Neural cell (in vitro differentiated cells): Measurements from ENCODE around the gene CGB7. TPM values are rescaled to one million over a fixed set of nuclear protein-coding genes. Genes with fewer than 3 reads are reported as not detected.

Experiments used
- H2AFZ ChIP-seq: fragments of 200-600, 300-800 bp; sonication (generic), shearing (Covaris generic); 2 replicates; pipeline ENCODE4 v1.6.0; 2014; ENCODE audit warnings: low read depth, mild to moderate bottlenecking, antibody characterized with exemption, low read length, moderate library complexity
- H3F3A ChIP-seq: fragments of 200-600 bp; shearing (Covaris generic); 2 replicates; pipeline ENCODE4 v1.6.1; 2016; ENCODE audit warnings: mild to moderate bottlenecking, moderate library complexity, mixed read lengths, antibody characterized with exemption, low read length; ENCODE audit not compliant: insufficient read depth, poor library complexity, severe bottlenecking
- H3K27ac ChIP-seq: fragments of 200-600, 300-800 bp; sonication (generic), shearing (Covaris generic); 2 replicates; pipeline ENCODE4 v1.5.1; 2014; ENCODE audit warnings: mild to moderate bottlenecking, low read length, moderate library complexity
- H3K27me3 ChIP-seq: fragments of 300-800, 200-600 bp; sonication (generic), shearing (Covaris generic); 2 replicates; pipeline ENCODE4 v1.6.0; 2014; ENCODE audit warnings: mild to moderate bottlenecking, low read depth, low read length, moderate library complexity; ENCODE audit not compliant: insufficient read depth
- H3K36me3 ChIP-seq: fragments of 300-800, 200-600 bp; sonication (generic), shearing (Covaris generic); 2 replicates; pipeline ENCODE4 v1.5.1; 2014; ENCODE audit warnings: mild to moderate bottlenecking, antibody characterized with exemption, low read length, moderate library complexity; ENCODE audit not compliant: insufficient read depth
- H3K4me2 ChIP-seq: fragments of 300-800, 200-600 bp; sonication (generic), shearing (Covaris generic); 2 replicates; pipeline ENCODE4 v1.6.0; 2014; ENCODE audit warnings: mild to moderate bottlenecking, low read length
- H3K4me3 ChIP-seq: fragments of 300-800, 200-600 bp; sonication (generic), shearing (Covaris generic); 2 replicates; pipeline ENCODE4 v1.5.1; 2014; ENCODE audit warnings: mild to moderate bottlenecking, low read length, moderate library complexity
- H3K79me2 ChIP-seq: fragments of 200-600 bp; shearing (Covaris generic); replicated peaks from 2 replicates; pipeline ENCODE4 v1.6.0; 2014; ENCODE audit warnings: mild to moderate bottlenecking, low read length, moderate library complexity; ENCODE audit not compliant: insufficient read depth
- H3K9ac ChIP-seq: fragments of 300-800, 200-600 bp; sonication (generic), shearing (Covaris generic); 2 replicates; pipeline ENCODE4 v1.6.1; 2016; ENCODE audit warnings: mild to moderate bottlenecking, low read length, mixed read lengths
- H3K9me2 ChIP-seq: fragments of 200-600 bp; shearing (Covaris generic); 2 replicates; pipeline ENCODE4 v1.6.1; 2016; ENCODE audit warnings: mild to moderate bottlenecking, low read length, mixed read lengths; ENCODE audit not compliant: insufficient read depth
- H3K9me3 ChIP-seq: fragments of 200-600, 300-800 bp; sonication (generic), shearing (Covaris generic); 2 replicates; pipeline ENCODE4 v1.6.1; 2016; ENCODE audit warnings: mild to moderate bottlenecking, mixed run types, low read length, moderate library complexity, mixed read lengths
- H4K20me1 ChIP-seq: fragments of 200-600 bp; shearing (Covaris generic); 2 replicates; pipeline ENCODE4 v1.6.1; 2016; ENCODE audit warnings: mild to moderate bottlenecking, mixed run types; ENCODE audit not compliant: insufficient read depth
- CTCF ChIP-seq: fragments of 450-650 bp; IDR thresholded peaks from 2 replicates; pipeline ENCODE4 v1.5.1; 2014; ENCODE audit warnings: antibody characterized with exemption, mild to moderate bottlenecking, moderate library complexity; ENCODE audit not compliant: poor library complexity, severe bottlenecking
- EP300 ChIP-seq: fragments of 450-650 bp; conservative IDR thresholded peaks from 2 replicates; pipeline ENCODE4 v1.6.1; 2014; ENCODE audit warnings: antibody characterized with exemption, mild to moderate bottlenecking, moderate library complexity; ENCODE audit not compliant: poor library complexity, severe bottlenecking
- EZH2 ChIP-seq: fragments of 200-600, 300-800 bp; shearing (Covaris generic), sonication (generic); IDR thresholded peaks from 2 replicates; pipeline ENCODE4 v1.6.1; 2014; ENCODE audit warnings: antibody characterized with exemption, low read length, borderline replicate concordance, mild to moderate bottlenecking; ENCODE audit not compliant: insufficient read depth, poor library complexity, severe bottlenecking
- MXI1 ChIP-seq: fragments of 450-650 bp; conservative IDR thresholded peaks from 2 replicates; pipeline ENCODE4 v1.6.1; 2014; ENCODE audit warnings: antibody characterized with exemption, mild to moderate bottlenecking; ENCODE audit not compliant: poor library complexity, severe bottlenecking
- POLR2AphosphoS5 ChIP-seq: IDR thresholded peaks from 2 replicates; pipeline ENCODE4 v1.6.1; 2012
- RAD21 ChIP-seq: fragments of 450-650 bp; conservative IDR thresholded peaks from 2 replicates; pipeline ENCODE4 v1.6.1; 2014; ENCODE audit warnings: antibody characterized with exemption, mild to moderate bottlenecking, moderate library complexity
- REST ChIP-seq: IDR thresholded peaks from 2 replicates; pipeline ENCODE4 v1.6.1; 2012; ENCODE audit warnings: borderline replicate concordance
- SMC3 ChIP-seq: fragments of 450-650 bp; conservative IDR thresholded peaks from 2 replicates; pipeline ENCODE4 v1.6.1; 2014; ENCODE audit warnings: antibody characterized with exemption, mild to moderate bottlenecking, moderate library complexity; ENCODE audit not compliant: poor library complexity
- TAF1 ChIP-seq: IDR thresholded peaks from 2 replicates; pipeline ENCODE4 v1.6.1; 2012; ENCODE audit warnings: low read depth
- polyA plus RNA-seq: library from polyadenylated mRNA; depleted of rRNA; stranded (reverse); fragments of >200 nt; gene quantifications from 2 replicates; pipeline ENCODE4 v1.2.3, GENCODE V29; 2014

Gene CGB7
- polyA plus RNA-seq, 1 donor from 2014 or later = not detected

GRCh38 chr19:49071860-49072547 lies 14.5 kb upstream of the CGB7 start:
- no peaks in the 10 kb centered on the region for H3F3A ChIP-seq
- no peak overlapping the region for H2AFZ ChIP-seq
- no peak overlapping the region for H3K4me2 ChIP-seq
- H3K36me3 ChIP-seq = no peaks in the 10 kb centered on the region
- H4K20me1 ChIP-seq = no peaks in the 10 kb centered on the region
- no peak overlapping the region for H3K9ac ChIP-seq
- peaks cover 46% of the 10 kb centered on the region for H3K27me3 ChIP-seq
- no peak overlapping the region for H3K27ac ChIP-seq
- no peaks in the 10 kb centered on the region for H3K9me3 ChIP-seq
- no peak overlapping the region for H3K4me3 ChIP-seq
- H3K9me2 ChIP-seq = no peaks in the 10 kb centered on the region
- no peak for TF ChIP-seq POLR2AphosphoS5
- no peak for TF ChIP-seq REST
- no peak for TF ChIP-seq EP300
- TF ChIP-seq TAF1 = no peak
- no peak for TF ChIP-seq CTCF
- no peak for TF ChIP-seq RAD21
- TF ChIP-seq EZH2 = no peak
- TF ChIP-seq MXI1 = no peak
- TF ChIP-seq SMC3 = no peak
- H3K79me2 ChIP-seq = no peaks in the 10 kb centered on the region

- Histone ChIP-seq H2AFZ (no peak overlapping the region), H3K27me3 (peaks cover 60% of the 10 kb centered on the region)
- TF ChIP-seq POLR2AphosphoS5 = no peak
- TF ChIP-seq SMC3 = no peak
- no peak for TF ChIP-seq REST
- TF ChIP-seq EZH2 = no peak
- TF ChIP-seq CTCF = no peak
- TF ChIP-seq EP300 = no peak
- TF ChIP-seq RAD21 = no peak
- no peak for TF ChIP-seq MXI1
- TF ChIP-seq TAF1 = no peak
Observed at GRCh38 chr19:49070416-49070815, 12.9 kb upstream of the CGB7 start.

More at GRCh38 chr19:49070416-49070815, 12.9 kb upstream of the CGB7 start:
- H3K79me2 ChIP-seq = no peaks in the 10 kb centered on the region
- no peak overlapping the region for H3K9ac ChIP-seq
- no peaks in the 10 kb centered on the region for H3K9me2 ChIP-seq
- no peaks in the 10 kb centered on the region for H3K9me3 ChIP-seq
- no peaks in the 10 kb centered on the region for H4K20me1 ChIP-seq
- no peaks in the 10 kb centered on the region for H3F3A ChIP-seq
- H3K27ac ChIP-seq = no peak overlapping the region
- H3K4me2 ChIP-seq = no peak overlapping the region
- H3K4me3 ChIP-seq = no peak overlapping the region
- no peaks in the 10 kb centered on the region for H3K36me3 ChIP-seq
